ENCODE results near the gene SMARCD2. TPM values are rescaled to one million over a fixed set of nuclear protein-coding genes. Genes with fewer than 3 reads are reported as not detected.

Gene SMARCD2
- total RNA-seq, 1 experiment from 2014 or later: 156 TPM

- Histone ChIP-seq H3K36me3 (peaks cover 87% of the 10 kb centered on the region), H3K9me3 (no peaks in the 10 kb centered on the region), H3K4me3 (peak overlapping the region; percentile 92), H3K27me3 (no peaks in the 10 kb centered on the region)
- DNase-seq: no peak
Observed at GRCh38 chr17:63826468-63827001, 15.9 kb downstream of the SMARCD2 start.

GRCh38 chr17:63824362-63824761 is 18.1 kb downstream of the SMARCD2 start:
- peaks cover 85% of the 10 kb centered on the region for H3K36me3 ChIP-seq
- H3K9me3 ChIP-seq: no peaks in the 10 kb centered on the region
- no peaks in the 10 kb centered on the region for H3K27me3 ChIP-seq
- H3K4me3 ChIP-seq: no peak overlapping the region
- no peak for DNase-seq

GRCh38 chr17:63823659-63824331 is 18.7 kb downstream of the SMARCD2 start:
- no peak for DNase-seq
- no peak overlapping the region for H3K4me3 ChIP-seq
- H3K36me3 ChIP-seq: peaks cover 85% of the 10 kb centered on the region
- H3K9me3 ChIP-seq: no peaks in the 10 kb centered on the region
- no peaks in the 10 kb centered on the region for H3K27me3 ChIP-seq

- DNase-seq: no peak
- no peaks in the 10 kb centered on the region for H3K9me3 ChIP-seq
- H3K27me3 ChIP-seq: no peaks in the 10 kb centered on the region
- H3K4me3 ChIP-seq: no peak overlapping the region
- peaks cover 85% of the 10 kb centered on the region for H3K36me3 ChIP-seq
Observed at GRCh38 chr17:63822537-63822936, 19.9 kb downstream of the SMARCD2 start.

- no peak for DNase-seq
- Histone ChIP-seq H3K9me3 (no peaks in the 10 kb centered on the region), H3K4me3 (no peak overlapping the region), H3K36me3 (peaks cover 93% of the 10 kb centered on the region), H3K27me3 (no peaks in the 10 kb centered on the region)
Observed at GRCh38 chr17:63821804-63822203, 20.7 kb downstream of the SMARCD2 start.

- Histone ChIP-seq H3K9me3 (no peaks in the 10 kb centered on the region), H3K27me3 (no peaks in the 10 kb centered on the region), H3K36me3 (peaks cover 97% of the 10 kb centered on the region), H3K4me3 (no peak overlapping the region)
- DNase-seq: no peak
Observed at GRCh38 chr17:63820963-63821561, 21.4 kb downstream of the SMARCD2 start.

- no peak for DNase-seq
- H3K36me3 ChIP-seq: peaks cover 97% of the 10 kb centered on the region
- H3K4me3 ChIP-seq: no peak overlapping the region
- H3K9me3 ChIP-seq: no peaks in the 10 kb centered on the region
- H3K27me3 ChIP-seq: no peaks in the 10 kb centered on the region
Observed at GRCh38 chr17:63819585-63820537, 22.6 kb downstream of the SMARCD2 start.

GRCh38 chr17:63819131-63819530 is 23.4 kb downstream of the SMARCD2 start:
- no peak for DNase-seq
- no peaks in the 10 kb centered on the region for H3K9me3 ChIP-seq
- peaks cover 96% of the 10 kb centered on the region for H3K36me3 ChIP-seq
- no peak overlapping the region for H3K4me3 ChIP-seq
- H3K27me3 ChIP-seq: no peaks in the 10 kb centered on the region

- H3K9me3 ChIP-seq: no peaks in the 10 kb centered on the region
- DNase-seq: no peak
- no peak overlapping the region for H3K4me3 ChIP-seq
- H3K36me3 ChIP-seq: peaks cover 94% of the 10 kb centered on the region
- no peaks in the 10 kb centered on the region for H3K27me3 ChIP-seq
Observed at GRCh38 chr17:63817736-63818385, 24.6 kb downstream of the SMARCD2 start.

- Histone ChIP-seq H3K27me3 (no peaks in the 10 kb centered on the region), H3K36me3 (peaks cover 94% of the 10 kb centered on the region), H3K9me3 (no peaks in the 10 kb centered on the region), H3K4me3 (no peak overlapping the region)
- DNase-seq: no peak
Observed at GRCh38 chr17:63816669-63817068, 25.8 kb downstream of the SMARCD2 start.

GRCh38 chr17:63816123-63816522 is 26.4 kb downstream of the SMARCD2 start:
- Histone ChIP-seq H3K27me3 (no peaks in the 10 kb centered on the region), H3K4me3 (no peak overlapping the region), H3K36me3 (peaks cover 94% of the 10 kb centered on the region), H3K9me3 (no peaks in the 10 kb centered on the region)
- no peak for DNase-seq

- Histone ChIP-seq H3K36me3 (peaks cover 95% of the 10 kb centered on the region), H3K4me3 (no peak overlapping the region), H3K27me3 (no peaks in the 10 kb centered on the region), H3K9me3 (no peaks in the 10 kb centered on the region)
- no peak for DNase-seq
Observed at GRCh38 chr17:63809970-63810369, 32.5 kb downstream of the SMARCD2 start.

- Histone ChIP-seq H3K4me3 (no peak overlapping the region), H3K27me3 (no peaks in the 10 kb centered on the region), H3K9me3 (no peaks in the 10 kb centered on the region), H3K36me3 (peaks cover 98% of the 10 kb centered on the region)
- no peak for DNase-seq
Observed at GRCh38 chr17:63805591-63805990, 36.9 kb downstream of the SMARCD2 start.

- no peaks in the 10 kb centered on the region for H3K27me3 ChIP-seq
- H3K4me3 ChIP-seq: no peak overlapping the region
- DNase-seq: no peak
- H3K9me3 ChIP-seq: no peaks in the 10 kb centered on the region
- peaks cover 99% of the 10 kb centered on the region for H3K36me3 ChIP-seq
Observed at GRCh38 chr17:63804328-63804727, 38.2 kb downstream of the SMARCD2 start.

GRCh38 chr17:63800783-63801182 is 41.7 kb downstream of the SMARCD2 start:
- H3K27me3 ChIP-seq: no peaks in the 10 kb centered on the region
- no peaks in the 10 kb centered on the region for H3K9me3 ChIP-seq
- H3K36me3 ChIP-seq: peaks cover 95% of the 10 kb centered on the region
- no peak overlapping the region for H3K4me3 ChIP-seq
- no peak for DNase-seq

GRCh38 chr17:63798572-63799106 is 43.8 kb downstream of the SMARCD2 start:
- Histone ChIP-seq H3K36me3 (peaks cover 93% of the 10 kb centered on the region), H3K27me3 (no peaks in the 10 kb centered on the region)
- DNase-seq: no peak

More at GRCh38 chr17:63798572-63799106, 43.8 kb downstream of the SMARCD2 start:
- H3K4me3 ChIP-seq: no peak overlapping the region
- H3K9me3 ChIP-seq: no peaks in the 10 kb centered on the region

All from MG63 (cell line).